ENCODE measurements around the gene KRT4. TPM values are rescaled to one million over a fixed set of nuclear protein-coding genes. Genes with fewer than 3 reads are reported as not detected.

KRT4 gene
- total and polyA plus RNA-seq, 2 experiments from 2014 or later = 0.22 TPM; not detected in 1

GRCh38 chr12:52828156-52828555 lies 14.2 kb upstream of the KRT4 start:
- Histone ChIP-seq H3K4me3 (no peak overlapping the region), H3K36me3 (ENCODE audit: low read depth) (no peaks in the 10 kb centered on the region), H3K4me2 (ENCODE audit: unreplicated experiment) (no peak overlapping the region), H2AFZ (no peak overlapping the region), H3K9me2 (ENCODE audit: insufficient read depth) (no peaks in the 10 kb centered on the region; the same call in 1 of the 2 replicates), H3K79me2 (ENCODE audit: insufficient read depth) (no peaks in the 10 kb centered on the region), H3K27ac (no peak overlapping the region), H4K20me1 (ENCODE audit: insufficient read depth) (no peaks in the 10 kb centered on the region), H3K9ac (no peak overlapping the region), H3K4me1 (ENCODE audit: insufficient read depth) (peaks cover 10% of the 10 kb centered on the region; the same call in 1 of the 2 replicates), H3F3A (ENCODE audit: insufficient read depth) (peaks cover 8% of the 10 kb centered on the region; the same call in 1 of the 2 replicates), H3K9me3 (ENCODE audit: low read depth) (no peaks in the 10 kb centered on the region), H3K27me3 (replicated peaks; ENCODE audit: insufficient read depth) (no peaks in the 10 kb centered on the region)
- in situ Hi-C loops (cut with MboI) = no loop called here
- TF ChIP-seq EZH2phosphoT487 (IDR thresholded peaks at IDR 0.05; ENCODE audit: insufficient read depth, low read depth) (no peak), EZH2 (IDR thresholded peaks at IDR 0.05; ENCODE audit: insufficient read depth, poor library complexity, severe bottlenecking) (no peak)
- DNase-seq = no peak

- H3K27me3 ChIP-seq (replicated peaks; ENCODE audit: insufficient read depth) = no peaks in the 10 kb centered on the region
- peaks cover 8% of the 10 kb centered on the region; the same call in 1 of the 2 replicates for H3F3A ChIP-seq (ENCODE audit: insufficient read depth)
- WGBS, 2 experiments (ENCODE audit: low coverage in 1 of 2, low lambda C conversion rate in 2 of 2, missing lambda C conversion rate in 2 of 2) = 59 to 60% methylated on average over 6 of the region's 6 CpGs
- H3K27ac ChIP-seq = no peak overlapping the region
- H2AFZ ChIP-seq = no peak overlapping the region
- H4K20me1 ChIP-seq (ENCODE audit: insufficient read depth) = no peaks in the 10 kb centered on the region
- peaks cover 11% of the 10 kb centered on the region for H3K4me1 ChIP-seq (ENCODE audit: insufficient read depth)
- no peak for TF ChIP-seq EZH2phosphoT487 (IDR thresholded peaks at IDR 0.05; ENCODE audit: insufficient read depth, low read depth)
- TF ChIP-seq EZH2 (IDR thresholded peaks at IDR 0.05; ENCODE audit: insufficient read depth, poor library complexity, severe bottlenecking) = no peak
- no peaks in the 10 kb centered on the region for H3K36me3 ChIP-seq (ENCODE audit: low read depth)
- H3K4me2 ChIP-seq (ENCODE audit: unreplicated experiment) = no peak overlapping the region
- no peaks in the 10 kb centered on the region for H3K79me2 ChIP-seq (ENCODE audit: insufficient read depth)
- in situ Hi-C loops (cut with MboI) = no loop called here
- no peaks in the 10 kb centered on the region for H3K9me3 ChIP-seq (ENCODE audit: low read depth)
- H3K9me2 ChIP-seq (ENCODE audit: insufficient read depth) = no peaks in the 10 kb centered on the region; the same call in 1 of the 2 replicates
- DNase-seq = no peak
- no peak overlapping the region for H3K4me3 ChIP-seq
- H3K9ac ChIP-seq = no peak overlapping the region
Observed at GRCh38 chr12:52827499-52828090, 13.7 kb upstream of the KRT4 start.

GRCh38 chr12:52826611-52827498 lies 12.9 kb upstream of the KRT4 start:
- in situ Hi-C loops (cut with MboI) = no loop called here
- H3F3A ChIP-seq (ENCODE audit: insufficient read depth) = peaks cover 8% of the 10 kb centered on the region; the same call in 1 of the 2 replicates
- no peaks in the 10 kb centered on the region; the same call in 1 of the 2 replicates for H3K9me2 ChIP-seq (ENCODE audit: insufficient read depth)
- DNase-seq = no peak
- H3K9me3 ChIP-seq (ENCODE audit: low read depth) = no peaks in the 10 kb centered on the region
- no peaks in the 10 kb centered on the region for H3K79me2 ChIP-seq (ENCODE audit: insufficient read depth)
- H3K4me2 ChIP-seq (ENCODE audit: unreplicated experiment) = no peak overlapping the region
- no peak overlapping the region for H2AFZ ChIP-seq
- H3K36me3 ChIP-seq (ENCODE audit: low read depth) = no peaks in the 10 kb centered on the region
- H3K27me3 ChIP-seq (replicated peaks; ENCODE audit: insufficient read depth) = no peaks in the 10 kb centered on the region
- WGBS, 2 experiments (ENCODE audit: low coverage in 1 of 2, low lambda C conversion rate in 2 of 2, missing lambda C conversion rate in 2 of 2) = 81 to 82% methylated on average over 11 of the region's 11 CpGs
- peaks cover 18% of the 10 kb centered on the region for H3K4me1 ChIP-seq (ENCODE audit: insufficient read depth)
- no peak overlapping the region for H3K9ac ChIP-seq
- H3K4me3 ChIP-seq = no peak overlapping the region
- no peaks in the 10 kb centered on the region for H4K20me1 ChIP-seq (ENCODE audit: insufficient read depth)
- H3K27ac ChIP-seq = no peak overlapping the region
- TF ChIP-seq EZH2 (IDR thresholded peaks at IDR 0.05; ENCODE audit: insufficient read depth, poor library complexity, severe bottlenecking) (no peak), EZH2phosphoT487 (IDR thresholded peaks at IDR 0.05; ENCODE audit: insufficient read depth, low read depth) (no peak)

- Histone ChIP-seq H2AFZ (no peak overlapping the region), H3K27me3 (replicated peaks; ENCODE audit: insufficient read depth) (no peaks in the 10 kb centered on the region), H3F3A (ENCODE audit: insufficient read depth) (peaks cover 8% of the 10 kb centered on the region; the same call in 1 of the 2 replicates), H3K9me2 (ENCODE audit: insufficient read depth) (no peaks in the 10 kb centered on the region; the same call in 1 of the 2 replicates), H3K79me2 (ENCODE audit: insufficient read depth) (no peaks in the 10 kb centered on the region), H3K9me3 (ENCODE audit: low read depth) (no peaks in the 10 kb centered on the region), H3K9ac (no peak overlapping the region), H4K20me1 (ENCODE audit: insufficient read depth) (no peaks in the 10 kb centered on the region), H3K4me1 (ENCODE audit: insufficient read depth) (peaks cover 18% of the 10 kb centered on the region), H3K4me3 (no peak overlapping the region), H3K4me2 (ENCODE audit: unreplicated experiment) (no peak overlapping the region), H3K27ac (no peak overlapping the region), H3K36me3 (ENCODE audit: low read depth) (no peaks in the 10 kb centered on the region)
- DNase-seq = no peak
- in situ Hi-C loops (cut with MboI) = no loop called here
- no peak for TF ChIP-seq EZH2phosphoT487 (IDR thresholded peaks at IDR 0.05; ENCODE audit: insufficient read depth, low read depth)
- TF ChIP-seq EZH2 (IDR thresholded peaks at IDR 0.05; ENCODE audit: insufficient read depth, poor library complexity, severe bottlenecking) = no peak
- 63% methylated on average over 4 of the region's 4 CpGs for WGBS, 2 experiments (ENCODE audit: low coverage in 1 of 2, low lambda C conversion rate in 2 of 2, missing lambda C conversion rate in 2 of 2)
Observed at GRCh38 chr12:52825961-52826360, 12.0 kb upstream of the KRT4 start.

All from GM23248 (cell line).